Spleen (tissue), 7 donors: Measurements from ENCODE around the gene NPLOC4.

Source experiments
- POLR2A ChIP-seq, 3 donors: fragments of 450-650 bp; IDR thresholded peaks; one replicate each; pipeline ENCODE4 v1.5.1; 2017; ENCODE audit warnings: antibody characterized with exemption in 3 of 3, mild to moderate bottlenecking in 1 of 3
- POLR2AphosphoS5 ChIP-seq, 3 donors: sonication (generic); formaldehyde crosslinking; IDR thresholded peaks; one replicate each; pipeline ENCODE4 v1.5.1; 2017; ENCODE audit warnings: antibody characterized with exemption in 3 of 3
- TF ChIP-seq, protein P1 (sequence below), 11 experiments: fragments of 200-600 bp in 7 of 11; fragments of 450-650 bp in 4 of 11; sonication (generic) in 4 of 11; IDR thresholded peaks in 8 of 11; conservative IDR thresholded peaks in 3 of 11; 1 replicate in 7 of 11; 2 replicates in 4 of 11; pipeline versions ENCODE4 v1.4.0 to v1.8.0; 2016 to 2021; ENCODE audit warnings: antibody characterized with exemption in 11 of 11, inconsistent platforms in 4 of 11, mild to moderate bottlenecking in 1 of 11
- donor health status: DM: no; HTN: no; CAD: no; lungs with moderate emphysema.
- donor health status: DM: no; HTN: no; CAD: no.
- donor health status: DM: no; HTN: no; CAD: no.

DNA sequence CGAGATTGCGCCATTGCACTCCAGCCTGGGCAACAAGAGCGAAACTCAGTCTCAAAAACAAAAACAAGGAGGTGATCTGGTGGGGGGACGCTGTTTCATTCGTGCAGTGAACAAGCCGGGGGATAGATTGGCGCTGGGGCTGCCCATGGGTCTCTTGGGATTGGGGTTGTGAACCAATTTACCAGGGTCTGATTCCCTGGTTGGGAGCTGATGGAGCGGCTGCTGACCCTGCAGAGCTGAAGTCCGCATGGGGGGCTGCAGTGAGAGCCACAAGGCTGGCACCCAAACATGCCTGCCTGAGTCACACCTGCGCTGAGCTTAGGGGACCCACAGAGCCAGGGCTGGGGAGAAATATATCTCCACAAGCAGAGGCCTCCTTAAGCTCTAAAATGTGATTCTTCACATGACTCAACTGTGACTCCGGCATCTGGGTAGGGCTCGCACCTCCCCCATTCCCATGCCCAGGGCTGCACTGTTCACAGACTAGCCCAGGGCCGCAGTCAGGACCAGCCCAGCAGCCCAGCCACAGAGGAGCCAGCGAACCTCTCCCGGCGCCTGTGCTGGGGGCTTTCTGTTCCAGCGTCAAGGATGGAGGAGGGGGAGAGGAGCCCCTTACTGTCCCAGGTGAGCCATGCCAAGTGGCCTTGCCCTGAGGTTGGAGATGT lies 5.0 kb upstream of the NPLOC4 start:
- TF ChIP-seq, protein P1, sequence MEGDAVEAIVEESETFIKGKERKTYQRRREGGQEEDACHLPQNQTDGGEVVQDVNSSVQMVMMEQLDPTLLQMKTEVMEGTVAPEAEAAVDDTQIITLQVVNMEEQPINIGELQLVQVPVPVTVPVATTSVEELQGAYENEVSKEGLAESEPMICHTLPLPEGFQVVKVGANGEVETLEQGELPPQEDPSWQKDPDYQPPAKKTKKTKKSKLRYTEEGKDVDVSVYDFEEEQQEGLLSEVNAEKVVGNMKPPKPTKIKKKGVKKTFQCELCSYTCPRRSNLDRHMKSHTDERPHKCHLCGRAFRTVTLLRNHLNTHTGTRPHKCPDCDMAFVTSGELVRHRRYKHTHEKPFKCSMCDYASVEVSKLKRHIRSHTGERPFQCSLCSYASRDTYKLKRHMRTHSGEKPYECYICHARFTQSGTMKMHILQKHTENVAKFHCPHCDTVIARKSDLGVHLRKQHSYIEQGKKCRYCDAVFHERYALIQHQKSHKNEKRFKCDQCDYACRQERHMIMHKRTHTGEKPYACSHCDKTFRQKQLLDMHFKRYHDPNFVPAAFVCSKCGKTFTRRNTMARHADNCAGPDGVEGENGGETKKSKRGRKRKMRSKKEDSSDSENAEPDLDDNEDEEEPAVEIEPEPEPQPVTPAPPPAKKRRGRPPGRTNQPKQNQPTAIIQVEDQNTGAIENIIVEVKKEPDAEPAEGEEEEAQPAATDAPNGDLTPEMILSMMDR (IDR thresholded peaks at IDR 0.05 in 8 of 11, conservative IDR thresholded peaks at IDR 0.05 in 3 of 11): no peak
- no peak for TF ChIP-seq POLR2A (IDR thresholded peaks at IDR 0.05)
- TF ChIP-seq POLR2AphosphoS5 (IDR thresholded peaks at IDR 0.05): no peak
